T-helper 1 cell treated with Interleukin-12 subunit alpha and Interleukin-12 subunit beta and Interleukin-4 antibody, amounts not matched to agents 30 μg/mL and 1 μg/mL, for 36 hours (primary cell): ENCODE measurements around the gene RAB20.
"Not testable (repeated sequence)": the region's sequence is repeated elsewhere in the genome, so short reads cannot be mapped to it uniquely, and the experiment has no call there.

ENCODE experiments used
- H3K27ac Mint-ChIP-seq: one replicate; pipeline ENCODE4 v1.8.0; 2021; ENCODE audit warnings: mild to moderate bottlenecking, mixed read lengths
- H3K27me3 Mint-ChIP-seq: one replicate; pipeline ENCODE4 v1.8.0; 2021; ENCODE audit warnings: low read depth, mixed read lengths
- H3K36me3 Mint-ChIP-seq: one replicate; pipeline ENCODE4 v1.8.0; 2021; ENCODE audit warnings: low read depth, mixed read lengths
- H3K4me1 Mint-ChIP-seq: one replicate; pipeline ENCODE4 v1.8.0; 2021; ENCODE audit warnings: low read depth, mixed read lengths
- H3K4me3 Mint-ChIP-seq: one replicate; pipeline ENCODE4 v1.8.0; 2021; ENCODE audit warnings: mild to moderate bottlenecking, moderate library complexity, mixed read lengths
- H3K9me3 Mint-ChIP-seq: one replicate; pipeline ENCODE4 v1.8.0; 2021; ENCODE audit warnings: mixed read lengths

Gene RAB20

GRCh38 chr13:110495881-110496280 lies 65.6 kb downstream of the RAB20 start:
- Mint-ChIP-seq H3K27ac (no peak overlapping the region), H3K4me1 (no peaks in the 10 kb centered on the region), H3K9me3 (no peaks in the 10 kb centered on the region), H3K27me3 (no peaks in the 10 kb centered on the region), H3K36me3 (no peaks in the 10 kb centered on the region), H3K4me3 (no peak overlapping the region)

- Mint-ChIP-seq H3K27ac (no peak overlapping the region), H3K27me3 (no peaks in the 10 kb centered on the region), H3K4me1 (no peaks in the 10 kb centered on the region), H3K9me3 (no peaks in the 10 kb centered on the region), H3K4me3 (no peak overlapping the region), H3K36me3 (no peaks in the 10 kb centered on the region)
These were observed 66.1 kb downstream of the RAB20 start for GRCh38 chr13:110495376-110495775.

- H3K36me3 Mint-ChIP-seq: no peaks in the 10 kb centered on the region
- H3K4me1 Mint-ChIP-seq: no peaks in the 10 kb centered on the region
- no peak overlapping the region for H3K27ac Mint-ChIP-seq
- H3K4me3 Mint-ChIP-seq: no peak overlapping the region
- no peaks in the 10 kb centered on the region for H3K9me3 Mint-ChIP-seq
- H3K27me3 Mint-ChIP-seq: no peaks in the 10 kb centered on the region
These were observed 67.9 kb downstream of the RAB20 start for GRCh38 chr13:110493613-110494012.

- Mint-ChIP-seq H3K4me3 (no peak overlapping the region), H3K9me3 (no peaks in the 10 kb centered on the region), H3K4me1 (no peaks in the 10 kb centered on the region), H3K36me3 (no peaks in the 10 kb centered on the region), H3K27ac (no peak overlapping the region), H3K27me3 (no peaks in the 10 kb centered on the region)
These were observed 68.6 kb downstream of the RAB20 start for GRCh38 chr13:110492679-110493593.

- Mint-ChIP-seq H3K4me1 (no peaks in the 10 kb centered on the region), H3K4me3 (no peak overlapping the region), H3K36me3 (no peaks in the 10 kb centered on the region), H3K27me3 (no peaks in the 10 kb centered on the region), H3K27ac (no peak overlapping the region), H3K9me3 (no peaks in the 10 kb centered on the region)
These were observed 69.4 kb downstream of the RAB20 start for GRCh38 chr13:110491869-110492678.

GRCh38 chr13:110490009-110490770 lies 71.3 kb downstream of the RAB20 start:
- Mint-ChIP-seq H3K36me3 (no peaks in the 10 kb centered on the region), H3K4me3 (no peak overlapping the region), H3K27me3 (no peaks in the 10 kb centered on the region), H3K27ac (no peak overlapping the region), H3K4me1 (no peaks in the 10 kb centered on the region), H3K9me3 (no peaks in the 10 kb centered on the region)

- not testable (repeated sequence) for H3K9me3 Mint-ChIP-seq, H3K27me3 Mint-ChIP-seq, H3K4me3 Mint-ChIP-seq, H3K27ac Mint-ChIP-seq, H3K36me3 Mint-ChIP-seq, H3K4me1 Mint-ChIP-seq
These were observed 74.6 kb downstream of the RAB20 start for GRCh38 chr13:110486880-110487279.

GRCh38 chr13:110486061-110486715 lies 75.3 kb downstream of the RAB20 start:
- no peaks in the 10 kb centered on the region for H3K27me3 Mint-ChIP-seq
- H3K27ac Mint-ChIP-seq: no peak overlapping the region
- no peaks in the 10 kb centered on the region for H3K9me3 Mint-ChIP-seq
- no peaks in the 10 kb centered on the region for H3K36me3 Mint-ChIP-seq
- H3K4me3 Mint-ChIP-seq: no peak overlapping the region
- no peaks in the 10 kb centered on the region for H3K4me1 Mint-ChIP-seq

- Mint-ChIP-seq H3K27ac (no peak overlapping the region), H3K9me3 (no peaks in the 10 kb centered on the region), H3K36me3 (no peaks in the 10 kb centered on the region), H3K4me1 (no peaks in the 10 kb centered on the region), H3K27me3 (no peaks in the 10 kb centered on the region), H3K4me3 (no peak overlapping the region)
These were observed 75.9 kb downstream of the RAB20 start for GRCh38 chr13:110485604-110486003.

GRCh38 chr13:110484290-110485048 lies 77.1 kb downstream of the RAB20 start:
- H3K9me3 Mint-ChIP-seq: no peaks in the 10 kb centered on the region
- no peaks in the 10 kb centered on the region for H3K4me1 Mint-ChIP-seq
- H3K27ac Mint-ChIP-seq: no peak overlapping the region
- no peak overlapping the region for H3K4me3 Mint-ChIP-seq
- H3K36me3 Mint-ChIP-seq: no peaks in the 10 kb centered on the region
- no peaks in the 10 kb centered on the region for H3K27me3 Mint-ChIP-seq

GRCh38 chr13:110483386-110483968 lies 78.0 kb downstream of the RAB20 start:
- no peaks in the 10 kb centered on the region for H3K36me3 Mint-ChIP-seq
- no peak overlapping the region for H3K27ac Mint-ChIP-seq
- no peak overlapping the region for H3K4me3 Mint-ChIP-seq
- no peaks in the 10 kb centered on the region for H3K9me3 Mint-ChIP-seq
- H3K27me3 Mint-ChIP-seq: no peaks in the 10 kb centered on the region
- no peaks in the 10 kb centered on the region for H3K4me1 Mint-ChIP-seq

- H3K9me3 Mint-ChIP-seq: no peaks in the 10 kb centered on the region
- H3K4me3 Mint-ChIP-seq: no peak overlapping the region
- no peaks in the 10 kb centered on the region for H3K4me1 Mint-ChIP-seq
- no peaks in the 10 kb centered on the region for H3K27me3 Mint-ChIP-seq
- H3K36me3 Mint-ChIP-seq: no peaks in the 10 kb centered on the region
- H3K27ac Mint-ChIP-seq: no peak overlapping the region
These were observed 81.4 kb downstream of the RAB20 start for GRCh38 chr13:110480161-110480560.

GRCh38 chr13:110479648-110480047 lies 81.9 kb downstream of the RAB20 start:
- no peaks in the 10 kb centered on the region for H3K27me3 Mint-ChIP-seq
- H3K36me3 Mint-ChIP-seq: no peaks in the 10 kb centered on the region
- H3K4me3 Mint-ChIP-seq: no peak overlapping the region
- no peaks in the 10 kb centered on the region for H3K9me3 Mint-ChIP-seq
- H3K4me1 Mint-ChIP-seq: no peaks in the 10 kb centered on the region
- H3K27ac Mint-ChIP-seq: no peak overlapping the region
